GM13977 (cell line): ENCODE measurements around the gene NUB1.

ENCODE experiments used
- DNase-seq: peaks from one replicate; pipeline ENCODE4 v3.0.0; 2012; ENCODE audit warnings: low spot score
- CTCF ChIP-seq: IDR thresholded peaks from 2 replicates; pipeline ENCODE4 v1.5.1; 2012; ENCODE audit warnings: mild to moderate bottlenecking, control low read depth; ENCODE audit not compliant: insufficient read depth; ENCODE audit errors: extremely low read depth, missing control alignments
- in situ Hi-C: fragments of 300-500 bp; cut with MboI; formaldehyde crosslinking; loops from one replicate; pipeline ENCODE4 v1.12.0; 2022; ENCODE audit warnings: low sequenced_read_pairs, low pct_unique_long_range_greater_than_20kb, mixed read lengths, inconsistent platforms; ENCODE audit not compliant: unreplicated experiment

The NUB1 gene

GRCh38 chr7:151376218-151376902 is 34.7 kb downstream of the NUB1 start:
- in situ Hi-C loops, result no loop called here
- TF ChIP-seq CTCF, result no peak

GRCh38 chr7:151377406-151377805 is 35.8 kb downstream of the NUB1 start:
- DNase-seq, result peak; percentile 9
- in situ Hi-C loops, result no loop called here
- no peak for TF ChIP-seq CTCF

More at GRCh38 chr7:151376218-151376902, 34.7 kb downstream of the NUB1 start:
- DNase-seq, result peak; percentile 17

- no peak for TF ChIP-seq CTCF
- in situ Hi-C loops, result no loop called here
- no peak for DNase-seq
These were observed 36.4 kb downstream of the NUB1 start for GRCh38 chr7:151378011-151378410.

- TF ChIP-seq CTCF, result no peak
- in situ Hi-C loops, result no loop called here
- peak; percentile 15 for DNase-seq
These were observed 37.0 kb downstream of the NUB1 start for GRCh38 chr7:151378496-151379192.

GRCh38 chr7:151379193-151379520 is 37.5 kb downstream of the NUB1 start:
- TF ChIP-seq CTCF, result no peak
- peak; percentile 18 for DNase-seq
- in situ Hi-C loops, result no loop called here

GRCh38 chr7:151379534-151380198 is 38.1 kb downstream of the NUB1 start:
- no peak for TF ChIP-seq CTCF
- DNase-seq, result peak; percentile 23

More at GRCh38 chr7:151379534-151380198, 38.1 kb downstream of the NUB1 start:
- in situ Hi-C loops, result no loop called here
